Spinal cord (tissue), 10 donors: ENCODE data around the gene CUX1. TPM values are rescaled to one million over a fixed set of nuclear protein-coding genes. Genes with fewer than 3 reads are reported as not detected.
A peak's percentile ranks its signal among the peaks of the same experiment; 100 is the strongest.
"Not testable (repeated sequence)": the region's sequence is repeated elsewhere in the genome, so short reads cannot be mapped to it uniquely, and the experiment has no call there.

Source experiments
- DNase-seq, 6 donors: peaks; one replicate each; pipeline versions ENCODE4 v3.0.0 to v3.0.0-alpha.2; 2013 to 2015; ENCODE audit warnings: low spot score in 6 of 6, low read depth in 4 of 6
- H3K27ac ChIP-seq: one replicate; pipeline ENCODE4 v1.5.1; 2013; ENCODE audit warnings: low read depth, low read length, control low read depth
- H3K27me3 ChIP-seq: one replicate; pipeline ENCODE4 v1.6.1; 2013; ENCODE audit warnings: low read length; ENCODE audit not compliant: control insufficient read depth, insufficient read depth
- H3K36me3 ChIP-seq: one replicate; pipeline ENCODE4 v1.6.1; 2013; ENCODE audit warnings: low read length; ENCODE audit not compliant: control insufficient read depth, insufficient read depth
- H3K4me1 ChIP-seq: one replicate; pipeline ENCODE4 v1.6.1; 2013; ENCODE audit warnings: low read length; ENCODE audit not compliant: control insufficient read depth, insufficient read depth
- H3K4me3 ChIP-seq: one replicate; pipeline ENCODE4 v1.5.1; 2013; ENCODE audit warnings: low read depth, low read length, control low read depth
- H3K9me3 ChIP-seq: one replicate; pipeline ENCODE4 v1.6.1; 2013; ENCODE audit warnings: low read length; ENCODE audit not compliant: control insufficient read depth, insufficient read depth
- WGBS: methylation state at CpG from one replicate; pipeline ENCODE4 v1.1.5; 2013; ENCODE audit warnings: missing lambda C conversion rate; ENCODE audit not compliant: insufficient coverage; 5-methylcytosine and 5-hydroxymethylcytosine counted together
- polyA plus RNA-seq, 2 donors: library from polyadenylated mRNA; unstranded; fragments of 120-200 nt; gene quantifications; one replicate each; pipeline ENCODE4 v1.2.1, GENCODE V29; 2013; ENCODE audit not compliant: insufficient read length in 2 of 2
- total RNA-seq, 2 donors: library from RNA; depleted of rRNA in 1 of 2; stranded (reverse); fragments of 120-200 nt in 1 of 2; fragments of >200 nt in 1 of 2; gene quantifications; one replicate each; pipeline versions ENCODE4 v1.2.3 to v1.2.4, GENCODE V29; 2013 to 2014
- donor health status: healthy.

The CUX1 gene
- total and polyA plus RNA-seq, 4 donors: 45.1 to 111 (median 76.1) TPM

- no peak overlapping the region for H3K27ac ChIP-seq
Measured at GRCh38 chr7:102000123-102000522, 182.7 kb downstream of the CUX1 start.

GRCh38 chr7:102004229-102004628, 186.8 kb downstream of the CUX1 start:
- Histone ChIP-seq H3K9me3 (no peaks in the 10 kb centered on the region), H3K36me3 (peaks cover 11% of the 10 kb centered on the region), H3K4me1 (peaks cover 6% of the 10 kb centered on the region), H3K27me3 (no peaks in the 10 kb centered on the region), H3K27ac (no peak overlapping the region), H3K4me3 (no peak overlapping the region)
- DNase-seq: no peak
- 100% methylated on average over 1 of the region's 4 CpGs for WGBS

More at GRCh38 chr7:102000123-102000522, 182.7 kb downstream of the CUX1 start:
- Histone ChIP-seq H3K36me3 (peaks cover 6% of the 10 kb centered on the region), H3K27me3 (no peaks in the 10 kb centered on the region), H3K9me3 (no peaks in the 10 kb centered on the region), H3K4me3 (no peak overlapping the region), H3K4me1 (peaks cover 17% of the 10 kb centered on the region)
- 95% methylated on average over 5 of the region's 9 CpGs for WGBS
- DNase-seq: no peak

GRCh38 chr7:102004848-102005247, 187.4 kb downstream of the CUX1 start:
- H3K4me3 ChIP-seq: no peak overlapping the region
- H3K36me3 ChIP-seq: peaks cover 11% of the 10 kb centered on the region
- H3K9me3 ChIP-seq: no peaks in the 10 kb centered on the region
- H3K4me1 ChIP-seq: peaks cover 6% of the 10 kb centered on the region
- no peaks in the 10 kb centered on the region for H3K27me3 ChIP-seq
- no peak overlapping the region for H3K27ac ChIP-seq
- DNase-seq: no peak
- WGBS: 90% methylated on average over 4 of the region's 7 CpGs

GRCh38 chr7:102005933-102006480, 188.6 kb downstream of the CUX1 start:
- no peaks in the 10 kb centered on the region for H3K27me3 ChIP-seq
- H3K36me3 ChIP-seq: peaks cover 11% of the 10 kb centered on the region
- no peak overlapping the region for H3K27ac ChIP-seq
- WGBS: 94% methylated on average over 10 of the region's 23 CpGs
- no peak for DNase-seq
- no peak overlapping the region for H3K4me3 ChIP-seq
- no peaks in the 10 kb centered on the region for H3K9me3 ChIP-seq
- peaks cover 6% of the 10 kb centered on the region for H3K4me1 ChIP-seq

GRCh38 chr7:102006695-102007094, 189.3 kb downstream of the CUX1 start:
- 90% methylated on average over 14 of the region's 15 CpGs for WGBS
- DNase-seq: no peak
- no peaks in the 10 kb centered on the region for H3K27me3 ChIP-seq
- no peaks in the 10 kb centered on the region for H3K9me3 ChIP-seq
- H3K4me1 ChIP-seq: peaks cover 6% of the 10 kb centered on the region
- no peak overlapping the region for H3K4me3 ChIP-seq
- no peak overlapping the region for H3K27ac ChIP-seq
- peaks cover 11% of the 10 kb centered on the region for H3K36me3 ChIP-seq

GRCh38 chr7:102008535-102009262, 191.3 kb downstream of the CUX1 start:
- DNase-seq: peak in 1 of 6 donors; percentile 45
- WGBS: 92% methylated on average over 12 of the region's 12 CpGs
- H3K4me1 ChIP-seq: peaks cover 9% of the 10 kb centered on the region
- H3K36me3 ChIP-seq: peaks cover 11% of the 10 kb centered on the region
- H3K27ac ChIP-seq: no peak overlapping the region
- no peaks in the 10 kb centered on the region for H3K9me3 ChIP-seq
- H3K27me3 ChIP-seq: no peaks in the 10 kb centered on the region
- no peak overlapping the region for H3K4me3 ChIP-seq

- H3K27ac ChIP-seq: no peak overlapping the region
- peaks cover 16% of the 10 kb centered on the region for H3K4me1 ChIP-seq
- WGBS: 73% methylated on average over 2 of the region's 5 CpGs
- H3K36me3 ChIP-seq: peaks cover 11% of the 10 kb centered on the region
- H3K9me3 ChIP-seq: no peaks in the 10 kb centered on the region
- no peaks in the 10 kb centered on the region for H3K27me3 ChIP-seq
- H3K4me3 ChIP-seq: no peak overlapping the region
- no peak for DNase-seq
Measured at GRCh38 chr7:102009628-102010027, 192.2 kb downstream of the CUX1 start.

- not testable (repeated sequence) for H3K4me3 ChIP-seq, DNase-seq
- WGBS: 98% methylated on average over 8 of the region's 13 CpGs
Measured at GRCh38 chr7:102012112-102012830, 194.8 kb downstream of the CUX1 start.

GRCh38 chr7:102012941-102013461, 195.6 kb downstream of the CUX1 start:
- no peaks in the 10 kb centered on the region for H3K9me3 ChIP-seq
- H3K4me1 ChIP-seq: peaks cover 16% of the 10 kb centered on the region
- DNase-seq: peak in 1 of 6 donors; percentile 45
- WGBS: 66% methylated on average over 2 of the region's 9 CpGs
- H3K36me3 ChIP-seq: no peaks in the 10 kb centered on the region
- peak overlapping the region; percentile 62 for H3K27ac ChIP-seq
- no peak overlapping the region for H3K4me3 ChIP-seq
- H3K27me3 ChIP-seq: no peaks in the 10 kb centered on the region

More at GRCh38 chr7:102012112-102012830, 194.8 kb downstream of the CUX1 start:
- H3K36me3 ChIP-seq, H3K9me3 ChIP-seq, H3K27ac ChIP-seq, H3K27me3 ChIP-seq: not testable (repeated sequence)
- peaks cover 16% of the 10 kb centered on the region for H3K4me1 ChIP-seq
